ENCODE data around the gene TANK.
A peak's percentile ranks its signal among the peaks of the same experiment; 100 is the strongest.

The TANK gene

GRCh38 chr2:161207941-161208340 is 47.7 kb downstream of the TANK start:
- peaks cover 21% of the 10 kb centered on the region for H3K4me1 ChIP-seq (ENCODE audit: control insufficient read depth, insufficient read depth, low read length)
- H3K9ac ChIP-seq (ENCODE audit: low read length): no peak overlapping the region
- no peaks in the 10 kb centered on the region for H3K27me3 ChIP-seq (replicated peaks; ENCODE audit: control insufficient read depth, insufficient read depth, low read length)
- no peaks in the 10 kb centered on the region for H3K9me3 ChIP-seq (ENCODE audit: control insufficient read depth, low read length)
- H3K4me3 ChIP-seq (ENCODE audit: low read length): no peak overlapping the region
- H3K36me3 ChIP-seq (ENCODE audit: control insufficient read depth, insufficient read depth, low read length, severe bottlenecking): peaks cover 64% of the 10 kb centered on the region
- no peak for DNase-seq (ENCODE audit: low read depth)

GRCh38 chr2:161208527-161209139 is 48.4 kb downstream of the TANK start:
- Histone ChIP-seq H3K4me1 (ENCODE audit: control insufficient read depth, insufficient read depth, low read length) (peaks cover 21% of the 10 kb centered on the region), H3K4me3 (ENCODE audit: low read length) (no peak overlapping the region), H3K36me3 (ENCODE audit: control insufficient read depth, insufficient read depth, low read length, severe bottlenecking) (peaks cover 59% of the 10 kb centered on the region), H3K9ac (ENCODE audit: low read length) (no peak overlapping the region), H3K27me3 (replicated peaks; ENCODE audit: control insufficient read depth, insufficient read depth, low read length) (no peaks in the 10 kb centered on the region), H3K9me3 (ENCODE audit: control insufficient read depth, low read length) (no peaks in the 10 kb centered on the region)
- DNase-seq (ENCODE audit: low read depth): peak; percentile 31

GRCh38 chr2:161209902-161210301 is 49.7 kb downstream of the TANK start:
- Histone ChIP-seq H3K27me3 (replicated peaks; ENCODE audit: control insufficient read depth, insufficient read depth, low read length) (no peaks in the 10 kb centered on the region), H3K9me3 (ENCODE audit: control insufficient read depth, low read length) (no peaks in the 10 kb centered on the region), H3K4me3 (ENCODE audit: low read length) (no peak overlapping the region), H3K9ac (ENCODE audit: low read length) (no peak overlapping the region), H3K36me3 (ENCODE audit: control insufficient read depth, insufficient read depth, low read length, severe bottlenecking) (peaks cover 57% of the 10 kb centered on the region), H3K4me1 (ENCODE audit: control insufficient read depth, insufficient read depth, low read length) (peaks cover 21% of the 10 kb centered on the region)
- DNase-seq (ENCODE audit: low read depth): no peak

GRCh38 chr2:161217597-161218185 is 57.5 kb downstream of the TANK start:
- H3K9ac ChIP-seq (ENCODE audit: low read length): no peak overlapping the region
- DNase-seq (ENCODE audit: low read depth): no peak
- no peaks in the 10 kb centered on the region for H3K9me3 ChIP-seq (ENCODE audit: control insufficient read depth, low read length)
- no peaks in the 10 kb centered on the region for H3K27me3 ChIP-seq (replicated peaks; ENCODE audit: control insufficient read depth, insufficient read depth, low read length)
- peaks cover 13% of the 10 kb centered on the region for H3K4me1 ChIP-seq (ENCODE audit: control insufficient read depth, insufficient read depth, low read length)
- H3K4me3 ChIP-seq (ENCODE audit: low read length): no peak overlapping the region
- peaks cover 21% of the 10 kb centered on the region for H3K36me3 ChIP-seq (ENCODE audit: control insufficient read depth, insufficient read depth, low read length, severe bottlenecking)

- H3K9me3 ChIP-seq (ENCODE audit: control insufficient read depth, low read length): no peaks in the 10 kb centered on the region
- peaks cover 14% of the 10 kb centered on the region for H3K36me3 ChIP-seq (ENCODE audit: control insufficient read depth, insufficient read depth, low read length, severe bottlenecking)
- no peak overlapping the region for H3K9ac ChIP-seq (ENCODE audit: low read length)
- no peak for DNase-seq (ENCODE audit: low read depth)
- peaks cover 18% of the 10 kb centered on the region for H3K4me1 ChIP-seq (ENCODE audit: control insufficient read depth, insufficient read depth, low read length)
- H3K27me3 ChIP-seq (replicated peaks; ENCODE audit: control insufficient read depth, insufficient read depth, low read length): no peaks in the 10 kb centered on the region
- H3K4me3 ChIP-seq (ENCODE audit: low read length): no peak overlapping the region
Observed at GRCh38 chr2:161219211-161219610, 59.0 kb downstream of the TANK start.

DNA sequence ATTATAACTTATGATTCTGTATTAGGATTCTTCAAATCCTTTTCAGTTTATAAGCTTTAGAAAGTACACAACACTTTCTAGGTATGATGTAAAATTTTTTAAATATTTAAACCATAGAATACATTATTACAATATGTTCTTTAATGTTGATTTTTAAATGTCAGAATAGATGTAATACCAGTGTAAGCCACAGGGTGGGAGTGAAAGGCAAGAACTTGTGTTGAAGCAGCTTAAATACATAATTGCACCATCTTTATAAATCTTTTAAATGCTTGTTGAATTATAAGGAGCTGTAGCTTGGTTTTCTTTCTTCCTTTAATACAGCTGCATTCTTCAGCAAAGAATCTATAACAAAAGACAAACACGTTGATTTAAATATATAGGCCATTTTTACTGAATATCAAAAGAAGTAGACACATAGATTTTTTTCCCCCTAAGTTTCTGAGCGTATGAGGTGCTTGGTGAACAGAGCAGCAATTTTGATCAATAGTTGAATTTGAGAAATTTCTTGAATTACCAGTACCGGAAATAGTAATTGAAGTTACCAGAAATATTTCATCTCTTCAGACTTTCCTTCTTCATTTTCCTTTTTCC is 63.0 kb downstream of the TANK start:
- Histone ChIP-seq H3K4me3 (ENCODE audit: low read length) (no peak overlapping the region), H3K4me1 (ENCODE audit: control insufficient read depth, insufficient read depth, low read length) (peaks cover 5% of the 10 kb centered on the region)
- peak; percentile 86 for DNase-seq (ENCODE audit: low read depth)

GRCh38 chr2:161228511-161229240 is 68.4 kb downstream of the TANK start:
- no peak for DNase-seq (ENCODE audit: low read depth)
- peaks cover 90% of the 10 kb centered on the region for H3K36me3 ChIP-seq (ENCODE audit: control insufficient read depth, insufficient read depth, low read length, severe bottlenecking)
- peaks cover 4% of the 10 kb centered on the region for H3K4me1 ChIP-seq (ENCODE audit: control insufficient read depth, insufficient read depth, low read length)
- no peak overlapping the region for H3K9ac ChIP-seq (ENCODE audit: low read length)
- no peak overlapping the region for H3K4me3 ChIP-seq (ENCODE audit: low read length)
- no peaks in the 10 kb centered on the region for H3K9me3 ChIP-seq (ENCODE audit: control insufficient read depth, low read length)
- H3K27me3 ChIP-seq (replicated peaks; ENCODE audit: control insufficient read depth, insufficient read depth, low read length): no peaks in the 10 kb centered on the region

More for the DNA sequence above, 63.0 kb downstream of the TANK start:
- Histone ChIP-seq H3K36me3 (ENCODE audit: control insufficient read depth, insufficient read depth, low read length, severe bottlenecking) (peaks cover 43% of the 10 kb centered on the region), H3K27me3 (replicated peaks; ENCODE audit: control insufficient read depth, insufficient read depth, low read length) (no peaks in the 10 kb centered on the region), H3K9me3 (ENCODE audit: control insufficient read depth, low read length) (no peaks in the 10 kb centered on the region), H3K9ac (ENCODE audit: low read length) (no peak overlapping the region)

DNA sequence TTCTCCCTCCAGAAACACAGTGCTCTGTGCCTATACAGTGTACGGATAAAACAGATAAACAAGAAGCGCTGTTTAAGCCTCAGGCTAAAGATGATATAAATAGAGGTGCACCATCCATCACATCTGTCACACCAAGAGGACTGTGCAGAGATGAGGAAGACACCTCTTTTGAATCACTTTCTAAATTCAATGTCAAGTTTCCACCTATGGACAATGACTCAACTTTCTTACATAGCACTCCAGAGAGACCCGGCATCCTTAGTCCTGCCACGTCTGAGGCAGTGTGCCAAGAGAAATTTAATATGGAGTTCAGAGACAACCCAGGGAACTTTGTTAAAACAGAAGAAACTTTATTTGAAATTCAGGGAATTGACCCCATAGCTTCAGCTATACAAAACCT is 70.7 kb downstream of the TANK start:
- peaks cover 4% of the 10 kb centered on the region for H3K4me1 ChIP-seq (ENCODE audit: control insufficient read depth, insufficient read depth, low read length)
- peaks cover 80% of the 10 kb centered on the region for H3K36me3 ChIP-seq (ENCODE audit: control insufficient read depth, insufficient read depth, low read length, severe bottlenecking)
- no peak overlapping the region for H3K9ac ChIP-seq (ENCODE audit: low read length)
- DNase-seq (ENCODE audit: low read depth): no peak
- H3K4me3 ChIP-seq (ENCODE audit: low read length): no peak overlapping the region
- H3K27me3 ChIP-seq (replicated peaks; ENCODE audit: control insufficient read depth, insufficient read depth, low read length): no peaks in the 10 kb centered on the region
- H3K9me3 ChIP-seq (ENCODE audit: control insufficient read depth, low read length): no peaks in the 10 kb centered on the region

- Histone ChIP-seq H3K27me3 (replicated peaks; ENCODE audit: control insufficient read depth, insufficient read depth, low read length) (no peaks in the 10 kb centered on the region), H3K9ac (ENCODE audit: low read length) (no peak overlapping the region)
Observed at GRCh38 chr2:161232571-161232970, 72.3 kb downstream of the TANK start.

DNA sequence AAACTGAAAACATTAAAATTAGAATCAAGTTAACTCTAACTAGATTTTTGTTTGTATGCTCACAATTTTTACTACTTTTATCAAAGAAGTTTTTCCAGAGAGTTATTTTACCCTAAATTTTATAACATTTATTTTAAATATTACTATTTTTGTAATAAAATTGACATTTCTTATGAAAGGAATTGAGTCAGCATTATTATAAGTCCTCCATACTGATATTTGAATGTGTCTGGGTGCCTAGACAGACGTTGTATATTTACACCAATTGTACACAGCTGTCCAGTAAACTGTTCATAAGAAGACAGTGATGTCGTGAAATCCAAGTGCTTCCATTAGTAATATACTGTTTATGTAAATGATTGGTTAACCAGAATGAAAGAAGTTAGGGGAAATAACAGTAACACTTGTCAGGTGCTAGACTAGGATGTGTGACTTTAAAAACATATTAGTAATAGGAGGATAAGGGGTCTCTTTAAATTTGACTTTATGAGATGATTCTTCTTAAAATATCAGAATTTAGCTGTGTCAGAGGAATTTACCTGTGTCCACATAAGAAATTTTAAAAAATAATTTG is 73.7 kb downstream of the TANK start:
- Histone ChIP-seq H3K36me3 (ENCODE audit: control insufficient read depth, insufficient read depth, low read length, severe bottlenecking) (peaks cover 51% of the 10 kb centered on the region), H3K9me3 (ENCODE audit: control insufficient read depth, low read length) (no peaks in the 10 kb centered on the region), H3K9ac (ENCODE audit: low read length) (no peak overlapping the region), H3K4me3 (ENCODE audit: low read length) (no peak overlapping the region), H3K4me1 (ENCODE audit: control insufficient read depth, insufficient read depth, low read length) (peaks cover 12% of the 10 kb centered on the region), H3K27me3 (replicated peaks; ENCODE audit: control insufficient read depth, insufficient read depth, low read length) (no peaks in the 10 kb centered on the region)
- DNase-seq (ENCODE audit: low read depth): no peak

More at GRCh38 chr2:161232571-161232970, 72.3 kb downstream of the TANK start:
- Histone ChIP-seq H3K4me3 (ENCODE audit: low read length) (no peak overlapping the region), H3K9me3 (ENCODE audit: control insufficient read depth, low read length) (no peaks in the 10 kb centered on the region), H3K4me1 (ENCODE audit: control insufficient read depth, insufficient read depth, low read length) (peaks cover 9% of the 10 kb centered on the region), H3K36me3 (ENCODE audit: control insufficient read depth, insufficient read depth, low read length, severe bottlenecking) (peaks cover 64% of the 10 kb centered on the region)
- DNase-seq (ENCODE audit: low read depth): no peak

DNA sequence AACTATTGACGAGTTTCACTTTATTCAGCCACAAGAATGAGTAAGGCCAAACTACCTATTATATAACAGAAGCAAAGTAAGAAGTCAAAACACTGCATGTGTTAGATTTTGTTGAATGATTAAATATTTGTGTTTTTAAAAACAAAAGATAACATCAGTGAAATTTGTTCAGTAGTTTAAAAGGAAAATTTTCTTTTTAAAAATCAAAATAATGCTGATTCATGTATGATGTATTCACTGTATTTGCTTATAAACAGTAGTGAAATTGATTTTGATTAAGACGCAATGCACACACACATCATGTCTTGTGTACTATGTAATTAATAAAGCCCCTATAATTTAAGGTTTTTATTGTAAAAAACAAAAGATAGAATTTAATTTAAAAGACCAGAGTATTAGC is 74.4 kb downstream of the TANK start:
- Histone ChIP-seq H3K4me1 (ENCODE audit: control insufficient read depth, insufficient read depth, low read length) (peaks cover 12% of the 10 kb centered on the region), H3K9ac (ENCODE audit: low read length) (no peak overlapping the region), H3K27me3 (replicated peaks; ENCODE audit: control insufficient read depth, insufficient read depth, low read length) (no peaks in the 10 kb centered on the region)

More for the DNA sequence above, 74.4 kb downstream of the TANK start:
- DNase-seq (ENCODE audit: low read depth): no peak
- peaks cover 44% of the 10 kb centered on the region for H3K36me3 ChIP-seq (ENCODE audit: control insufficient read depth, insufficient read depth, low read length, severe bottlenecking)
- no peak overlapping the region for H3K4me3 ChIP-seq (ENCODE audit: low read length)
- H3K9me3 ChIP-seq (ENCODE audit: control insufficient read depth, low read length): no peaks in the 10 kb centered on the region

Data from adipocyte (in vitro differentiated cells).